ENCODE data around the gene GINS3.

- TF ChIP-seq CTCF (conservative IDR thresholded peaks at IDR 0.05; ENCODE audit: low read depth in 2 of 2) (no peak), POLR2AphosphoS5 (IDR thresholded peaks at IDR 0.05; ENCODE audit: low read depth) (no peak), REST (IDR thresholded peaks at IDR 0.05; ENCODE audit: unreplicated experiment) (no peak)
Observed at GRCh38 chr16:58363746-58364393, 28.4 kb upstream of the GINS3 start.

Measured in GM23338 (cell line).